HepG2 (cell line): ENCODE results near the gene ACTL7B. TPM values are rescaled to one million over a fixed set of nuclear protein-coding genes. Genes with fewer than 3 reads are reported as not detected.

Source experiments
- FOSL2 ChIP-seq: sonication (generic); formaldehyde crosslinking; IDR thresholded peaks from 2 replicates; pipeline ENCODE4 v1.4.0; 2020; ENCODE audit warnings: missing genetic modification reagents
- FOXJ3 ChIP-seq: sonication (generic); formaldehyde crosslinking; IDR thresholded peaks from 2 replicates; pipeline ENCODE4 v1.4.0; 2020; ENCODE audit warnings: missing genetic modification reagents, mild to moderate bottlenecking, borderline replicate concordance
- MIER2 ChIP-seq: IDR thresholded peaks from 2 replicates; pipeline ENCODE4 v1.6.1; 2016; ENCODE audit warnings: missing biosample characterization, missing genetic modification reagents
- MYNN ChIP-seq: sonication (generic); formaldehyde crosslinking; IDR thresholded peaks from 2 replicates; pipeline ENCODE4 v1.4.0; 2020; ENCODE audit warnings: mild to moderate bottlenecking, low read depth, missing genetic modification reagents
- PHF21A ChIP-seq: sonication (generic); formaldehyde crosslinking; IDR thresholded peaks from 2 replicates; pipeline ENCODE4 v1.5.0; 2020; ENCODE audit warnings: mild to moderate bottlenecking, missing genetic modification reagents
- RFX5 ChIP-seq: IDR thresholded peaks from 2 replicates; pipeline ENCODE4 v1.6.1; 2011; ENCODE audit warnings: low read depth, low read length, improper control_type of control experiment
- RFXAP ChIP-seq: sonication (generic); formaldehyde crosslinking; IDR thresholded peaks from 2 replicates; pipeline ENCODE4 v1.4.0; 2020; ENCODE audit warnings: missing genetic modification reagents, borderline replicate concordance
- SKIL ChIP-seq: sonication (generic); formaldehyde crosslinking; IDR thresholded peaks from 2 replicates; pipeline ENCODE4 v1.8.0; 2022; ENCODE audit warnings: missing genetic modification reagents, mild to moderate bottlenecking, moderate library complexity, borderline replicate concordance
- SMAD9 ChIP-seq: sonication (generic); formaldehyde crosslinking; IDR thresholded peaks from 2 replicates; pipeline ENCODE4 v1.5.1; 2020; ENCODE audit warnings: mild to moderate bottlenecking, missing genetic modification reagents
- TEAD3 ChIP-seq: optimal IDR thresholded peaks from 2 replicates; pipeline ENCODE3; 2016; ENCODE audit warnings: borderline replicate concordance
- TGIF2 ChIP-seq: IDR thresholded peaks from 2 replicates; pipeline ENCODE4 v1.6.1; 2016; ENCODE audit warnings: control low read depth, missing compliant biosample characterization
- TOPORS ChIP-seq: sonication (generic); formaldehyde crosslinking; IDR thresholded peaks from 2 replicates; pipeline ENCODE4 v1.8.0; 2023; ENCODE audit warnings: mild to moderate bottlenecking, missing genetic modification reagents
- ZEB1 ChIP-seq: IDR thresholded peaks from 2 replicates; pipeline ENCODE4 v1.6.1; 2012; ENCODE audit warnings: mild to moderate bottlenecking, low read depth, inconsistent platforms; ENCODE audit not compliant: insufficient replicate concordance
- ZFP41 ChIP-seq: sonication (generic); formaldehyde crosslinking; IDR thresholded peaks from 2 replicates; pipeline ENCODE4 v1.4.0; 2020; ENCODE audit warnings: mild to moderate bottlenecking, missing genetic modification reagents, borderline replicate concordance
- ZFX ChIP-seq: sonication (generic); formaldehyde crosslinking; IDR thresholded peaks from 2 replicates; pipeline ENCODE4 v1.4.0; 2020; ENCODE audit warnings: mild to moderate bottlenecking, low read depth, missing genetic modification reagents, moderate library complexity
- ZNF317 ChIP-seq: sonication (generic); formaldehyde crosslinking; IDR thresholded peaks from 2 replicates; pipeline ENCODE4 v1.5.0; 2020; ENCODE audit warnings: mild to moderate bottlenecking, missing genetic modification reagents
- ZNF552 ChIP-seq: sonication (generic); formaldehyde crosslinking; IDR thresholded peaks from 2 replicates; pipeline ENCODE4 v1.9.0; 2022; ENCODE audit warnings: missing genetic modification reagents, mild to moderate bottlenecking, borderline replicate concordance
- ZNF614 ChIP-seq: IDR thresholded peaks from 2 replicates; pipeline ENCODE4 v1.6.1; 2018; ENCODE audit warnings: missing biosample characterization, missing genetic modification reagents, inconsistent platforms, borderline replicate concordance
- ZNF703 ChIP-seq: sonication (generic); formaldehyde crosslinking; IDR thresholded peaks from 2 replicates; pipeline ENCODE4 v1.5.1; 2020; ENCODE audit warnings: missing genetic modification reagents, mild to moderate bottlenecking, moderate library complexity, borderline replicate concordance
- ZNF75D ChIP-seq: sonication (generic); formaldehyde crosslinking; IDR thresholded peaks from 2 replicates; pipeline ENCODE4 v1.8.1; 2023; ENCODE audit warnings: missing genetic modification reagents, mild to moderate bottlenecking, borderline replicate concordance
- ZNF790 ChIP-seq: sonication (generic); formaldehyde crosslinking; IDR thresholded peaks from 2 replicates; pipeline ENCODE4 v1.8.0; 2022; ENCODE audit warnings: missing genetic modification reagents, mild to moderate bottlenecking, borderline replicate concordance
- ZNF850 ChIP-seq: sonication (generic); formaldehyde crosslinking; conservative IDR thresholded peaks from 2 replicates; pipeline ENCODE4 v1.9.0; 2021; ENCODE audit warnings: mild to moderate bottlenecking, missing genetic modification reagents
- polyA plus RNA-seq, 8 experiments: library from polyadenylated mRNA; depleted of rRNA in 3 of 8; stranded (reverse) in 7 of 8; unstranded in 1 of 8; fragments of >200 nt; fragmentation: Illumina TruSeq in 4 of 8; extraction: Trizol in 4 of 8; gene quantifications; 2 replicates each; pipeline versions ENCODE4 v1.2.1 to v1.2.3, GENCODE V29; 2011 to 2016; ENCODE audit warnings: low read depth in 4 of 8, missing spikeins in 1 of 8, mixed read lengths in 1 of 8; ENCODE audit not compliant: insufficient read depth in 1 of 8
- total RNA-seq, 5 experiments: library from RNA; depleted of rRNA; stranded (reverse); fragments of >200 nt; fragmentation: Illumina TruSeq; extraction: Trizol; gene quantifications; 2 replicates each; pipeline ENCODE4 v1.2.3, GENCODE V29; 2016; ENCODE audit warnings: low read depth in 1 of 5
- TF ChIP-seq, protein P1 (sequence below): sonication (generic); formaldehyde crosslinking; IDR thresholded peaks from 2 replicates; pipeline ENCODE4 v1.8.1; 2023; ENCODE audit warnings: mild to moderate bottlenecking, missing genetic modification reagents
- TF ChIP-seq, protein P2 (sequence below): sonication (generic); formaldehyde crosslinking; conservative IDR thresholded peaks from 2 replicates; pipeline ENCODE4 v1.8.0; 2022; ENCODE audit warnings: mild to moderate bottlenecking, moderate library complexity, missing genetic modification reagents
- TF ChIP-seq, protein P3 (sequence below): sonication (generic); formaldehyde crosslinking; IDR thresholded peaks from 2 replicates; pipeline ENCODE4 v1.4.0; 2020; ENCODE audit warnings: low read depth, mild to moderate bottlenecking, missing genetic modification reagents

Gene ACTL7B
- total and polyA plus RNA-seq, 2 of the 13 experiments (the other 11 are each of a cell fraction or from before 2014, with no cell fraction given) = 0.07 to 0.11 TPM

DNA sequence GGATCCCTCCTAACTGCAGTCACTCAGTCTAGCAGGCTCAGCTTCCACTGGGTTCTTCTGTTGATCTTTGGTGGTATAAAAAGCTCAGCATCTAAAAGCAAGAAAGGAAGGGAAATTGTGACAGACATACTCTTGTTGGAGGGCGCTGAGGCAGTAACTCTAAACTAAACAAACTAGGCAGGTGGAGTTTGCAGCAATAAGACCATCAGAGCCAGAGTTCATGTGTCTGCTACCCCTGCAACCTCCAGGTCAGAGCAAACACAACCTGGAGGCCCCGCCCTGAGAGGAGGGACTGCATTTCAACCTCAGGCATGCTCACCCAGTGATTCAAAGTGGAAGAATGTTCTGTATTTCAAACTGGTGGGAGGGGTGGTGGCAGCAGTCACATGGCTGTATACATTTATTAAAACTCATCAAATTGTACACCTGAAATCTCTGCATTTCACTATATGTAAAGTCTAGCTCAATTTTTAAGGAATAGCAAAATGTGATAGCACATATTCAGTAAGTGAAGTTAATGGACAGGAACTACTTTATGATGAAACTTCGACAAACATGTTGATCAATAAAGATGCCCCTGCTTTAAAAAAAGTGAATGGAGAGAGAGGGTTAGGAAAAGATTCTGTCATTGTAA, 13.4 kb upstream of the ACTL7B start (continued):
- TF ChIP-seq SKIL (CRISPR knock-in tag) (peak; percentile 88), TEAD3 (CRISPR knock-in tag) (peak; percentile 96), ZNF75D (CRISPR knock-in tag) (no peak), RFX5 (no peak), MIER2 (no peak), ZFP41 (CRISPR knock-in tag) (no peak), ZNF703 (CRISPR knock-in tag) (no peak), TOPORS (CRISPR knock-in tag) (no peak), MYNN (CRISPR knock-in tag) (no peak), FOXJ3 (CRISPR knock-in tag) (peak; percentile 72; the same call in 1 of the 2 replicates), ZNF317 (CRISPR knock-in tag) (peak; percentile 73), FOSL2 (CRISPR knock-in tag) (peak; percentile 94), ZEB1 (peak; percentile 46), RFXAP (peak; percentile 40; the same call in 1 of the 2 replicates), SMAD9 (no peak), ZFX (CRISPR knock-in tag) (0 out of 2 replicates have a peak, but pooled peaks have one; percentile 40), ZNF552 (CRISPR knock-in tag) (no peak), ZNF790 (CRISPR knock-in tag) (no peak), ZNF850 (CRISPR knock-in tag) (no peak), ZNF614 (CRISPR knock-in tag) (peak; percentile 79; the same call in 1 of the 2 replicates), TGIF2 (peak; percentile 48; the same call in 1 of the 2 replicates), PHF21A (peak; percentile 79)
- TF ChIP-seq, protein P1, sequence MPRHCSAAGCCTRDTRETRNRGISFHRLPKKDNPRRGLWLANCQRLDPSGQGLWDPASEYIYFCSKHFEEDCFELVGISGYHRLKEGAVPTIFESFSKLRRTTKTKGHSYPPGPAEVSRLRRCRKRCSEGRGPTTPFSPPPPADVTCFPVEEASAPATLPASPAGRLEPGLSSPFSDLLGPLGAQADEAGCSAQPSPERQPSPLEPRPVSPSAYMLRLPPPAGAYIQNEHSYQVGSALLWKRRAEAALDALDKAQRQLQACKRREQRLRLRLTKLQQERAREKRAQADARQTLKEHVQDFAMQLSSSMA = no peak
- TF ChIP-seq, protein P2, sequence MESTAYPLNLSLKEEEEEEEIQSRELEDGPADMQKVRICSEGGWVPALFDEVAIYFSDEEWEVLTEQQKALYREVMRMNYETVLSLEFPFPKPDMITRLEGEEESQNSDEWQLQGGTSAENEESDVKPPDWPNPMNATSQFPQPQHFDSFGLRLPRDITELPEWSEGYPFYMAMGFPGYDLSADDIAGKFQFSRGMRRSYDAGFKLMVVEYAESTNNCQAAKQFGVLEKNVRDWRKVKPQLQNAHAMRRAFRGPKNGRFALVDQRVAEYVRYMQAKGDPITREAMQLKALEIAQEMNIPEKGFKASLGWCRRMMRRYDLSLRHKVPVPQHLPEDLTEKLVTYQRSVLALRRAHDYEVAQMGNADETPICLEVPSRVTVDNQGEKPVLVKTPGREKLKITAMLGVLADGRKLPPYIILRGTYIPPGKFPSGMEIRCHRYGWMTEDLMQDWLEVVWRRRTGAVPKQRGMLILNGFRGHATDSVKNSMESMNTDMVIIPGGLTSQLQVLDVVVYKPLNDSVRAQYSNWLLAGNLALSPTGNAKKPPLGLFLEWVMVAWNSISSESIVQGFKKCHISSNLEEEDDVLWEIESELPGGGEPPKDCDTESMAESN = peak; percentile 88; the same call in 1 of the 2 replicates
- TF ChIP-seq, protein P3, sequence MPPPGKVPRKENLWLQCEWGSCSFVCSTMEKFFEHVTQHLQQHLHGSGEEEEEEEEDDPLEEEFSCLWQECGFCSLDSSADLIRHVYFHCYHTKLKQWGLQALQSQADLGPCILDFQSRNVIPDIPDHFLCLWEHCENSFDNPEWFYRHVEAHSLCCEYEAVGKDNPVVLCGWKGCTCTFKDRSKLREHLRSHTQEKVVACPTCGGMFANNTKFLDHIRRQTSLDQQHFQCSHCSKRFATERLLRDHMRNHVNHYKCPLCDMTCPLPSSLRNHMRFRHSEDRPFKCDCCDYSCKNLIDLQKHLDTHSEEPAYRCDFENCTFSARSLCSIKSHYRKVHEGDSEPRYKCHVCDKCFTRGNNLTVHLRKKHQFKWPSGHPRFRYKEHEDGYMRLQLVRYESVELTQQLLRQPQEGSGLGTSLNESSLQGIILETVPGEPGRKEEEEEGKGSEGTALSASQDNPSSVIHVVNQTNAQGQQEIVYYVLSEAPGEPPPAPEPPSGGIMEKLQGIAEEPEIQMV (CRISPR knock-in tag) = no peak
